UCSD-AML1 (cell line): ENCODE results near the gene TSC22D2.
"Not testable (repeated sequence)": the region's sequence is repeated elsewhere in the genome, so short reads cannot be mapped to it uniquely, and the experiment has no call there.

Experiments
- DNase-seq: peaks from one replicate; lab custom pipeline; 2025; ENCODE audit not compliant: unreplicated experiment; lab: John Stamatoyannopoulos, UW

TSC22D2 gene

DNA sequence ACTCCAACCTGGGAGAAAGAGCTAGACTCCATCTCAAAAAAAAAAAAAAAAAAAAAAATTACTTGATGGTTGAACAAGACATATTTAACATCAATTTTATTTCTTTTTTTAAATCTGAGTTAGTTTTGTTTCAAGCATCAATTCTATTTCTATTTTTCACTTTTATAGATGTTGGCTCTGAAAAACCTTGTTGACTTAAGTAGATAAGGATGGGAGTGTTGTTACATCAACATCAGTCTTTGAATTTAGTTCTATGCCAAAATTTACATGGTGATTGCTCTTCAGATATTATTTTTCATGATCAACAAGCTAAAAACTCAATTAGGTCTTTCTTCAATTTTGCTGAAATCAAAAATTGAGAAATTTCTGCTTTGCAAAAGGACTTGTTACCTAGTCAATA is 71.3 kb downstream of the TSC22D2 start:
- no peak for DNase-seq

DNA sequence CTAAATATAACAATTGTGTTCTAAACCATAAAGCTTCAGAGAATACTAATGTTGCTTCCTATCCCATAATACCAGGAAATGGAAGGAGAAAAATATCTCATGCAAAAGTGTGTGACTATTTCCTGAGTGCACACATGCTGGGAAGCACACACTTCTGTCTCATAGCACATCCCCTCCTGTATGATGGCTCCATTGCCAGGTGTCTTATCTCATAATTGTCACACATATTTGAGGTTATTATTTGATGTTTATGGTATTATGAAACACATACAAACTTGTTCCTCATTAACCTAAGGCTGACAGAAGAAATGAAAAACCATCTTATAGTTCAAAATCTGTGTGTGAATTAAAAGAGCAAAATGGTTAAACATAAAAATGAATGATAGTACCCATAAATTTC is 72.8 kb downstream of the TSC22D2 start:
- no peak for DNase-seq

DNA sequence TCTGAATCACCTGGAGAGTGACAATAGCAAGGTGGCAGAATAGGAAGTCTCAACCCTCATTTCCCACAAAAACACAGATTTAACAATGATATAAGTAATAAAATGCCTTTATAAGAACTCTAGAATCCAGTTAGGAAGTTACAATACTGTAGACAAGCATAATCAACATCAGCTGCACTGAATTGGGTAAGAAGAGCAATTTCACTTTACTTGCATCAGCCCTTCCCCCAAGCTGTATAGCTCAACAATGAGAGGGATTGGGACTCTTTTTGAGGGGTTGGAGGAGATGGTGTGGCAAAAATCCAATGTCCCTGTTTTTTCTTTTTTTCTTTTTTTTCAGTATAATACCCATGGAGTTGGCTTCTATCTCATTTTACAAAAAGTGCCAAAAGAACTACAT is 75.1 kb downstream of the TSC22D2 start:
- DNase-seq, result no peak

DNA sequence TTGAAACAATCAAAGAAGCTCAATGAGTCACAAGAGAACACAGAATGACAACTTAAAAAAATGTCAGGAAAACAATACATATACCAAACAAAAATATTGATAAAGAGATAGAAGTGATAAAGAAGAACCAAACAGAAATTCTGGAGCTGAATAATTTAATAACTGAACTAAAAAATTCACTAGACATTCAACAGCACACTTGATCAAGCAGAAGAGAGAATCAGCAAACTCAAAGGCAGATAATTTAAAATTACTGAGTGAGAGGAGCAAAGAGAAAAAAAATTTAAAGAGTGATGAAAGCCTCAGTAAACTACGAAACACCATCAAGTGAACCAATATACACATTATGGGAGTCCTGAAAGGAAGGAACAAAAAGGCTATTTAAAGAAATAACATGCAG is 76.3 kb downstream of the TSC22D2 start:
- DNase-seq, result no peak

DNA sequence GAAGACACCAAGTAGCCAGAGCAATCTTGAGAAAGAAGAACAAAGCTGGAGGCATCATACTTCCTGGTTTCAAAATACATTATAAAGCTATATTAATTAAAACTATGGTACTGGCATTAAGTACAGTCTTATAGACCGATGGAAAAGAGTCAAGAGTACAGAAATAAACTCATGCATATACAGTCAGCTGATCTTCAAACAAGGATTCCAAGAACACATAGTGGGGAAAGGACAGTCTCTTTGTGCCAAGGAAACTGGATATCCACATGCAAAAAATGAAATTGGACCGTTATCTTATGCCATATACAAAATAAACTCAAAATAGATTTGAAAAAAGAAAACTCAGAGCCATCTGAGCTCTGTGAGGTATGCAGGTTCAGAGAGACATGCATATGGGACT is 80.8 kb downstream of the TSC22D2 start:
- DNase-seq, result no peak

DNA sequence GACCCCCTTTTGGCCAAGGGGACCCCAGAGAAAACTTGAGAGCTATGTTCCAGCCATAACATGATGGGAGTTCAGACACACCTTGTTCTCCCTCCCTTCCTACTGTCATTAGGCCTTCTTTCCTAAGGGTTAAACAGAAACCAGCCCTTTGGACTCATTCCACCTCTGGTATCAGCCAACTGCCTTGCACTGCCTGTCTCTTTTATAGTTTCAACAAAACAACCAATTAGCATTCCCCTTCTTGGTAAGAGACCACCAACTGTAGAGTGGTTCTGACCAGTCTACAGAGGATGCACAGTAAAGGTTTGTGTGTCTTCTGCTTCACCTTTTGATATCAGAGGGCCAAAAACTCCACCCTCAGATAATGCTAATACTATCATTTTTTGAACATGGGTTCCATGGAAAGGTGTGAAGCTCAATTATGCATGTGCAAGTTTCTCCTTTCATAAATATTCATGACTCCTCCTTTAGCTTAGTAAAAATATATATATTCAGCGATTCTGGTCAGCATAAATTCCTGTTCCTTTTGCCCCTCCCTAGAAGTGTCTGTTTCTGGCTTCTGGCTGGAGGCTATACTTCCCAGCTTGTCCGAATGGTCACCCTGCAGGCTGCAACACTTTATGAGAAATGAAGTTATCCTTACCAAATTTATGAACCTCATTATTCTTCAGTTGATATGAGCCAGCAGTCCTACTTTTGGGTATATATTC is 82.3 kb downstream of the TSC22D2 start:
- DNase-seq, result no peak

DNA sequence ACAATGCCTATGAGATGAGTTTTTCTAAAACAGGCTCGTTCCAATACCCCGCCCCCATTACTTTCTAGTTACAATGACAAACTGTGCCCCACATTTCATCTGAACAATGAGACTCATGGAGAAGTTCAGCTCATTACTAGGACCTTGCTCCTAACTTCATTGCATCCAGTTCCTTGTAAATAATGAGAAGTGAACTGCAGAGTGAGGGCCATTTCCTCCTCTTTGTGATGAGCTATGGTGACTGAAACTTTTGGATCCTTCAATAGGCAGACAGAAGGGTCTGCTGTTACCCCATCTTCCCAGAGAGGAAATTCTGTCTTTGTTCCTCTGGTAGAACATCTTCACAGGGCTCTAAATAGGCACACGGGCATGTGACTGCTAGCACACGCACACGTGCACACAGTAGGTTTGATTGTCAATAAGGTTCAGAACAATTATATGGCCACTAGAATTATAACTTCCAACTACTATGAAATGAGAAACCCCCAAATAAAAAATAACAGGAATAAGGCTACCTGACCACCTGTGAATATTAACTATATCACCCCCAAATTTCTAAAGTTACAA is 86.4 kb downstream of the TSC22D2 start:
- DNase-seq, result no peak

DNA sequence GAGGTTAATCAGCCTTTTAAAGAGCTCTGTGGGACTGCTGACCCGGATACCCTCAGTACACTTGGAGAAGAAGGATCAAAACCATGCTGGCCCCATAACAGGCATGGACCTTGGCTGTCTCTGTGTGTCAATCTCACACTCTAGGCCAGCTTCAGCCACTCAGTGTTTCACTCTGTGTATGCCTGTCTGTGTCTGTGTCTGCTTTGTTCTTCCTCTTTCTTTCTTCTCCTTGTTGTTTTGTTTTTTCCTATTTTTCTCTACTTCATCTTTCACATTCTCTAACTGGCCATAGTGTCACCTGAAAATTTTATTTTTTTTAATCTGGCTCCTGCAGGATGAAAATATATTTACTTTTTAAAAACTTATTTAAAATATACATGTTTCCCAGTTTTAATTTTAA is 87.1 kb downstream of the TSC22D2 start:
- no peak for DNase-seq

DNA sequence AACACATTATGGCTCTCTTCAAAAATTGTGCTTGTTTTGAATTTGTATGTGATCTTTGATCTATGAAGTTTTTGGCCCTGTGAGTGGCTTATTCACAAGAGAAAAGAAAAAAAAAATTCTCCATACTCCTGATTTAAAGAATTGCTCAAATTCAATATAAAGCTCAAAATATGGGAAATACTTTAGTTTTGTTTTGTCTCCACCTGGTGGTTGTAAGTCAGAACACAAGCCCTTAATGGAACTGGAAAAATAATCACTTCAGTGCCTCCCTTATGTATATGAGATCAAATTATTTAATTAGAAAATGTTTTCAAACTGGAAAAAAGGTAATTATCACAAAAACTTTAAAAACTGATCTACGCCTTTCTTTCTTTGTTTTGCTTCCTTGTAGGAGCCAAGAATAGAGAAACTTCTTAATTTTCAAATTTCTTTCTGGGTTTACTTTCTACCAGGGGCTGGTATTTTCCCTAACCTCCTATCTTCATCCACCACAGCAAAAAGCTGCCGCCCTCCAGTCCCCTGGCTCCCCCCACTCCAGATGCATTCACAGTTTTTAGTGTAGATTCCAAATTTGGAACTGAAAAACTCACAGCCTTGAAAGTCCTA is 87.6 kb downstream of the TSC22D2 start:
- no peak for DNase-seq

DNA sequence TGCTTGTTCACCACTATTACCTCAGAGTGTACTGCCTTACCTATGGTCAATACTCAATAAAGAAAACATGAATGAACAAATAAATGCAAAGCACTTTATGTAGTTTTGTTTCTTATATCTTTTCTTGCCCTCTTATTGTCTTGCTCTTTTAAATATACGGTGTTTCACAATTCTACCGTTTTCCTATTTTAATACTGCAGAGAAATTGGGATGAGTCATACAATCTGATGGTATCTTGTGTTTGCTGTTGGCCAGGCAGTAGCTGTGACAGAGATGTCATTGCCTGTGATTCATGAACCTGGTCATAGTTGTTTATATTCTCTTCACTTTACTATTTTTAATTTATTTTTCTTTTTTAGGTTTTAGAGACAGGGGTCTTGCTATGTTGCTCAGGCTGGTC is 89.9 kb downstream of the TSC22D2 start:
- DNase-seq, result no peak

DNA sequence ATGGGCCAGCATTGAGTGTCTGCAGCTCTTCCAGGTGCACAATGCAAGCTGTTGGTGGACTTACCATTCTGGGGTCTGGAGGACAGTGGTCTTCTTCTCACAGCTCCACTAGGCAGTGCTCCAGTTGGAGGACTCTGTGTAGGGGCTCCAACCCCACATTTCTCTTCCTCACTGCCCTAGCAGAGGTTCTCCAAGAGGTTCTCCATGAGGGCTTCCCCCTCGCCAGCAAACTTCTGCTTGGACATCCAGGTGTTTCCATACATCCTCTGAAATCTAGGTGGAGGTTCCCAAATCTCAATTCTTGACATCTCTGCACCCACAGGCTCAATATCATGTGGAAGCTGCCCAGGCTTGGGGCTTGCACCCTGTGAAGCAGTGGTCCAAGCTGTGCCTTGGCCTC is 92.9 kb downstream of the TSC22D2 start:
- DNase-seq, result not testable (repeated sequence)

DNA sequence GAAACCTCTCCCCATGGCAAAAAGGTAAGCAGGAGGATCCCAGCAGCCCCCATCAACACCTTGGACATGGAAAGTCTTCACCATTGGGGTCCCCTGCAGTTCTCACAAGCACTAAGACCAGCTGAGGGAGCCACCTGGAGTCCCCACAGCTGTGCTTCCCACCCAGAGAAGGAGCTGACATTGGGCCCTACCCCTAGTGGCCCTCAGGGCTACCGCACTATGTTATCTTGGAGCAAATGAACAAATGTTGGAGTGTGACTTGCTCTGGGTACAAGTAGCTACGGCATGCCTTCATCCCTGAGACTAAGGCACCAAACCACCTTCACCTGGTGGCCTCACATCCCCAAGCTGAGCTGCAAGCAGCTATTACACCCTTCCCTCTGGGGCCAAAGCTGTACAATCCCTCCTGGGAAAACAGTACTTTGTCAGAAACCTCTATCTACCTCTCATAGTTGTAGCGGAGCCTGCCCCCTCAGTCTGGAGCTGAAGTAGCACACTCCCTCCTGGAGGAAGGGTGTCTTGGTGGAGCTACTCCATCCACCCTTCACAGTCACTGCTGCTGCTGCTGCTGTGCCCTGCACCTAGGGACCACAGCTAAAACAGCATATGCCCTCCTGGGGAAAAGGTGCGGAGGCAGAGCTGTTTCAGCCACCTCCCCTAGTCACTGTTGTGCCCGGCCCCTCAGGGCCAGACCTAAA is 95.5 kb downstream of the TSC22D2 start:
- DNase-seq, result no peak

DNA sequence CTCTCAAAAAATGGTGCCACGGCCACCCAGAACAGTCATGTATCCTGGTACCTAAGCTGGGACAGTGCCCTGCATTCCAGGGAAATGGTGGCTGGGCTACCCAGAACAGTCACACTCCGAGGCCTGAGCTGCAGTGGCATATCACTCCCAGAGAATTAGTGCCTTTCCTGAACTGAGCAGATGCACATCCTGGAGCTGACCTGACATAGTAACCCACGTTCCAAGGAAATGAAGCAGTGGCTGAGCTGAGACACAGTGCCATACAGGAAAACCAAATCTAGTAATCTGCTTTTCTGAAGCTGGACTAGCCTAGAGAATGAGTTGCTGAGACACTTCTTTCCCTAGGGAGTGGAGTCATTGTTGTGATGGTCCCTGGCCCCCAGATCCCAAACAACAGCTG is 96.4 kb downstream of the TSC22D2 start:
- no peak for DNase-seq

DNA sequence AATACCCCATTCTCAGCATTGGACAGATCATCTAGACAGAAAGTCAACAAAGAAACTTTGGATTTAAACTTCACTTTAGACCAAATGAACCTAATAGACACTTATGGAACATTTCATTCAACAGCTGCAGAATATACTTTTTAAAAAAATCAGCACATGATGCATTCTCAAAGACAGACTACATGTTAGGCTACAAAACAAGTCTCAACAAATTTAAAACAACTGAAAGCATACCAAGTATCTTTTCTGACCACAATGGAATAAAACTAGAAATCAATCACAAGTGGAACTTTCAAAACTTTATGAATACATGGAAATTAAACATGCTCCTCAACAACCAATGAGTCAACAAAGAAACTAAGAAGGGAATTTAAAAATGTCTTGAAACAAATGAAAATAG is 100.3 kb downstream of the TSC22D2 start:
- no peak for DNase-seq

DNA sequence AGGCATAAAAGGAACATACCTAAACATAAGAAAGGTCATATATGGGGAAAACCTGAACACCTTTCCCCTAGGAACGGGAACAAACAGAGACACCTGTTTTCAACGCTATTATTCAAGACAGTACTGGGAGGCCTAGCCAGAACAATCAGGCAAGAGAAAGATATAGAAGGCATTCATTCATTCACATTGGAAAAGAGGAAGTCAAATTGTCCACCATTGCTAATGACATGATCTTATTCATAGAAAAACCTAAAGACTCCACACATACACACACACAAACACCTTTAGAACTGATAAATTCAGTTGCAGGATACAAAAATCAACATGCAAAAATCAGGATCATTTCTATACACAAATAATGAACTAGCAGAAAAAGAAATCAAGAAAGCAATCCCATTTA is 101.7 kb downstream of the TSC22D2 start:
- no peak for DNase-seq

DNA sequence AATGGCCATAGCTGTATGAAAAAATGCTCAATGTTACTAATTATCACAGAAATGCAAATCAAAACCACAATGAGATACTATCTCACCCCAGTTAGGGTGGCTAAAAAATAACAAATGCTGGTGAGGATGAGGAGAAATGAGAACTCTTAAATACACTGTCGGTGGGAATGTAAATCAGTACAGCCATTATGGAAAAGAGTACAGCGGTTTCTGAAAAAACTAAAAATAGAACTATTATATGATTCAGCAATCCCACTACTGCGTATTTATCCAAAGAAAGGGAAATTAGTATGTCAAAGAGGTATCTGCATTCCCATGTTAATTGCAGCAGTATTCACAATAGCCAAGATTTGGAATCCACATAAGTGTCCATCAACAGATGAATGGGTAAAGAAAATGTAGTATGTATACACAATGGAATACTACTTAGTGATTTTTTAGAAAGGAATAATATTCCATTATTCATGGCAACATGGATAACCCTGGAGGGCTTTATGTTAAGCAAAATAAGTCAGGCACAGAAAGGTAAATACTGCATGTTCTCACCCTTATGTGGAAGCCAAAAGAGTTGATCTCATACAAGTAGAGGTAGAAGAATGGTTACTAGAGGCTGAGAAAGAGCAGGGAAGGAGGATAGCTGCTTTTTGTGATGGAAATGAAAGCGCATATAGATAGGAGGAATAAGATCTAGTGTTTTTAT is 103.2 kb downstream of the TSC22D2 start:
- no peak for DNase-seq

DNA sequence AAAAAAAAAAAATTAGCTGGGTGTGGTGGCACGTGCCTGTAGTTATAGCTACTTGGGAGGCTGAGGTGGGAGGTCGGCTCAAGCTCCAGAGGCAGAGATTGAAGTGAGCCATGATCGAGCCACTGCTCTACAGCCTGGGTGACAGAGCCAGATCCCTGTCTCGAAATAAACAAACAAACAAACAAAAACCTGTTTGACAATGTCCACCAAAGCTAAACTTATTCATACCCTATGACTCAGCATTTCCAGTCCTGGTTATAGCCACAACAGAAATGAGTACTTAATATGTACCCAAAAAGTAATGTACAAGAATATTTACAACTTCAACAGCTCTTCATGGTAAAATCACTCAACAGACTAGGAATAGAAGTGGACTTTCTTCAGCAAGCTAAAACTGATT is 107.1 kb downstream of the TSC22D2 start:
- no peak for DNase-seq
